Panc1 (cell line): ENCODE data around the gene ZNF479. TPM values are rescaled to one million over a fixed set of nuclear protein-coding genes. Genes with fewer than 3 reads are reported as not detected.
"Not testable (repeated sequence)": the region's sequence is repeated elsewhere in the genome, so short reads cannot be mapped to it uniquely, and the experiment has no call there.

ENCODE experiments used
- ATAC-seq: fragments of 200-7000 bp; cut with Tn5 transposase; 2 replicates; pipeline ENCODE4 v1.9.1; 2020; ENCODE audit warnings: mild to moderate bottlenecking, moderate library complexity
- BruUV-seq: library from RNA; stranded (reverse); fragments of 400-500 nt; replicated peaks from 2 replicates; lab custom pipeline; 2021; lab: Mats Ljungman, UMichigan
- CTCF ChIA-PET: fragments of 300-600 bp; sonication (Branson Sonifier 250); formaldehyde crosslinking; loops from one replicate; lab custom pipeline; 2022; ENCODE audit warnings: antibody characterized with exemption; lab: Charles Lee
- POLR2A ChIA-PET: fragments of 300-600 bp; sonication (Branson Sonifier 250); formaldehyde crosslinking; loops from one replicate; lab custom pipeline; 2022; ENCODE audit warnings: antibody characterized with exemption; lab: Charles Lee
- DNase-seq: peaks from one replicate; pipeline ENCODE4 v3.0.0-alpha.2; 2010; ENCODE audit warnings: low read depth, low spot score
- H3K27ac ChIP-seq: 2 replicates; pipeline ENCODE4 v1.5.1; 2011; ENCODE audit warnings: mild to moderate bottlenecking, low read length, inconsistent platforms
- H3K27me3 ChIP-seq: fragments of 200-500 bp; sonication (Bioruptor generic); 2 replicates; pipeline ENCODE4 v1.6.0; 2014; ENCODE audit warnings: low read length, inconsistent platforms; ENCODE audit not compliant: control insufficient read depth, insufficient read depth
- H3K36me3 ChIP-seq: fragments of 200-500 bp; sonication (Bioruptor generic); 2 replicates; pipeline ENCODE4 v1.5.1; 2014; ENCODE audit warnings: inconsistent platforms, mild to moderate bottlenecking, low read length, moderate library complexity; ENCODE audit not compliant: control insufficient read depth, insufficient read depth
- H3K4me1 ChIP-seq: 2 replicates; pipeline ENCODE4 v1.5.1; 2011; ENCODE audit warnings: inconsistent platforms, mild to moderate bottlenecking, low read length, moderate library complexity; ENCODE audit not compliant: control insufficient read depth, insufficient read depth
- H3K4me3 ChIP-seq, 2 experiments: 2 replicates each; pipeline ENCODE4 v1.5.1; 2011 to 2012; ENCODE audit warnings: low read depth in 2 of 2, low read length in 2 of 2, mild to moderate bottlenecking in 2 of 2, inconsistent platforms in 1 of 2, moderate library complexity in 1 of 2
- H3K9me3 ChIP-seq: fragments of 200-500 bp; sonication (Bioruptor generic); 2 replicates; pipeline ENCODE4 v1.5.1; 2014; ENCODE audit warnings: low read depth, mild to moderate bottlenecking, inconsistent platforms, low read length, moderate library complexity; ENCODE audit not compliant: control insufficient read depth, insufficient read depth
- POLR2AphosphoS5 ChIP-seq: IDR thresholded peaks from 2 replicates; pipeline ENCODE4 v1.6.1; 2012; ENCODE audit warnings: mild to moderate bottlenecking, low read depth, low read length, moderate library complexity
- SIN3A ChIP-seq: IDR thresholded peaks from 2 replicates; pipeline ENCODE4 v1.6.1; 2012; ENCODE audit warnings: low read depth, mild to moderate bottlenecking, low read length, moderate library complexity, borderline replicate concordance; ENCODE audit not compliant: insufficient read depth
- TCF7L2 ChIP-seq: IDR thresholded peaks from 2 replicates; pipeline ENCODE4 v1.6.1; 2011; ENCODE audit warnings: mild to moderate bottlenecking, low read depth, low read length, inconsistent platforms
- in situ Hi-C: cut with HindIII; loops from 2 replicates; pipeline ENCODE4 v1.10.0; 2016; ENCODE audit warnings: low sequenced_read_pairs, low pct_unique_long_range_greater_than_20kb
- intact Hi-C: fragments of 100-400 bp; cut with micrococcal nuclease; formaldehyde crosslinking; loops from one replicate; pipeline ENCODE4 v1.10.0; 2022; ENCODE audit not compliant: unreplicated experiment
- total RNA-seq: library from RNA; stranded (reverse); gene quantifications from one replicate; pipeline ENCODE4 v1.2.1, GENCODE V29; 2021; ENCODE audit not compliant: unreplicated experiment
- TF ChIP-seq, protein P1 (sequence below), 2 experiments: IDR thresholded peaks; 2 replicates each; pipeline ENCODE4 v1.6.1; 2011 to 2012; ENCODE audit warnings: low read depth in 2 of 2, control low read depth in 1 of 2, low read length in 1 of 2, mild to moderate bottlenecking in 1 of 2, moderate library complexity in 1 of 2; ENCODE audit not compliant: insufficient read depth in 1 of 2

The ZNF479 gene
- total RNA-seq, 1 experiment from 2014 or later = not detected

DNA sequence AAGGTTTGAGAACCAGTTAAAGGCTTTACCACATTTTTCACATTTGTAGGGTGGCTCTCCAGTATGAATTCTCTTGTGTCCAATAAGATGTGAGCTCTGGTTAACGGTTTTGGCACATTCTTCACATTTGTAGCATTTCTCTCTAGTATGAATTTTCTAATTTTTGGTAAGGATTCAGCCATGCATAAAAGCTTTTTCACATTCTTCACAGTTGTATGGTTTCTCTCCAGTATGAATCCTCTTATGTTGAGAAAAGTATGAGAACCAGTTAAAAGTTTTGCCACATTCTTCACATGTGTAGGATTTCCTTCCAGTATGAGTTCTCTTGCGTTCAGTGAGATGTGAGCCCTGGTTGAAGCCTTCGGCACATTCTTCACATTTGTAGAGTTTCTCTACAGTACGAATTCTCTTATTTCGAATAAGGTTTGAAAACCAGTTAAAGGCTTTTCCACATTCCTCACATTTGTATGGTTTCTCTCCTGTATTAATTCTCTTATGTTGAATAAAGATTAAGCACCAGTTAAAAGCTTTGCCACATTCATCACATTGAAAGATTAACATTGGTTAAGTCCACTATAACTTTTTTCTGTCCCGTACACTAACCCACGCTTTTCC, 33.2 kb upstream of the ZNF479 start:
- in situ Hi-C loops = no loop called here
- CTCF ChIA-PET = no interaction called here

DNA sequence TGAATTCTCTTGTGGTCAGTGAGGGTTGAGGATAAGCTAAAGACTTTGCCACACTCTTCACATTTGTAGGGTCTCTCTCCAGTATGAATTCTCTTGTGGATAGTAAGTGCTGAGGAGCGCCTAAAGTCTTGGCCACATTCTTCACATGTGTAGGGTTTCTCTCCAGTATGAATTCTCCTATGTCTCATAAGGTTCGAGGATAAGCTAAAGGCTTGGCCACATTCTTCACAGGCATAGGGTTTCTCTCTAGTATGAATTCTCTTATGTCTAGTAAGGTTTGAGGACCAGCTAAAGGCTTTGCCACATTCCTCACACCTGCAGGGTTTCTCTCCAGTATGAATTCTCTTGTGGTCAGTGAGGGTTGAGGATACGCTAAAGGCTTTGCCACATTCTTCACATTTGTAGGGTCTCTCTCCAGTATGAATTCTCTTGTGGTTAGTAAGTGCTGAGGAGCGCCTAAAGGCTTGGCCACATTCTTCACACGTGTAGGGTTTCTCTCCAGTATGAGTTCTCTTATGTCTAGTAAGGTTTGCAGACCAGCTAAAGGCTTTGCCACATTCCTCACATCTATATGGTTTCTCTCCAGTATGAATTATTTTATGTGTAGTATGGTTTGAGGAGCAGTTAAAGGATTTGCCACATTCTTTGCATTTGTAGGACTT, 12.0 kb downstream of the ZNF479 start:
- H3K27me3 ChIP-seq, H3K4me3 ChIP-seq, ATAC-seq, CTCF ChIA-PET, in situ Hi-C loops, H3K36me3 ChIP-seq, POLR2A ChIA-PET, H3K4me1 ChIP-seq, DNase-seq, intact Hi-C loops, H3K27ac ChIP-seq, BruUV-seq: not testable (repeated sequence)
- peaks cover 17% of the 10 kb centered on the region for H3K9me3 ChIP-seq

More for the DNA sequence above, 33.2 kb upstream of the ZNF479 start:
- H3K9me3 ChIP-seq = peaks cover 29% of the 10 kb centered on the region; the same call in 1 of the 2 replicates
- POLR2A ChIA-PET = no interaction called here
- TF ChIP-seq POLR2AphosphoS5 (no peak), TCF7L2 (no peak), SIN3A (no peak)
- TF ChIP-seq, protein P1, sequence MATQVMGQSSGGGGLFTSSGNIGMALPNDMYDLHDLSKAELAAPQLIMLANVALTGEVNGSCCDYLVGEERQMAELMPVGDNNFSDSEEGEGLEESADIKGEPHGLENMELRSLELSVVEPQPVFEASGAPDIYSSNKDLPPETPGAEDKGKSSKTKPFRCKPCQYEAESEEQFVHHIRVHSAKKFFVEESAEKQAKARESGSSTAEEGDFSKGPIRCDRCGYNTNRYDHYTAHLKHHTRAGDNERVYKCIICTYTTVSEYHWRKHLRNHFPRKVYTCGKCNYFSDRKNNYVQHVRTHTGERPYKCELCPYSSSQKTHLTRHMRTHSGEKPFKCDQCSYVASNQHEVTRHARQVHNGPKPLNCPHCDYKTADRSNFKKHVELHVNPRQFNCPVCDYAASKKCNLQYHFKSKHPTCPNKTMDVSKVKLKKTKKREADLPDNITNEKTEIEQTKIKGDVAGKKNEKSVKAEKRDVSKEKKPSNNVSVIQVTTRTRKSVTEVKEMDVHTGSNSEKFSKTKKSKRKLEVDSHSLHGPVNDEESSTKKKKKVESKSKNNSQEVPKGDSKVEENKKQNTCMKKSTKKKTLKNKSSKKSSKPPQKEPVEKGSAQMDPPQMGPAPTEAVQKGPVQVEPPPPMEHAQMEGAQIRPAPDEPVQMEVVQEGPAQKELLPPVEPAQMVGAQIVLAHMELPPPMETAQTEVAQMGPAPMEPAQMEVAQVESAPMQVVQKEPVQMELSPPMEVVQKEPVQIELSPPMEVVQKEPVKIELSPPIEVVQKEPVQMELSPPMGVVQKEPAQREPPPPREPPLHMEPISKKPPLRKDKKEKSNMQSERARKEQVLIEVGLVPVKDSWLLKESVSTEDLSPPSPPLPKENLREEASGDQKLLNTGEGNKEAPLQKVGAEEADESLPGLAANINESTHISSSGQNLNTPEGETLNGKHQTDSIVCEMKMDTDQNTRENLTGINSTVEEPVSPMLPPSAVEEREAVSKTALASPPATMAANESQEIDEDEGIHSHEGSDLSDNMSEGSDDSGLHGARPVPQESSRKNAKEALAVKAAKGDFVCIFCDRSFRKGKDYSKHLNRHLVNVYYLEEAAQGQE (IDR thresholded peaks at IDR 0.05; ENCODE audit: insufficient read depth in 1 of 2, low read depth in 2 of 2, low read length in 1 of 2) = no peak
- no peak overlapping the region for H3K27ac ChIP-seq
- no peaks in the 10 kb centered on the region for H3K4me1 ChIP-seq
- no peak overlapping the region for H3K4me3 ChIP-seq
- intact Hi-C loops = no loop called here
- BruUV-seq = no TSS peak
- no peaks in the 10 kb centered on the region for H3K27me3 ChIP-seq
- ATAC-seq (no peak), DNase-seq (no peak)
- H3K36me3 ChIP-seq = no peaks in the 10 kb centered on the region
